Osteoblast (primary cell): Measurements from ENCODE around the gene FFAR1. TPM values are rescaled to one million over a fixed set of nuclear protein-coding genes. Genes with fewer than 3 reads are reported as not detected.

ENCODE experiments used
- DNase-seq: peaks from one replicate; pipeline ENCODE4 v3.0.0; 2011; ENCODE audit warnings: low spot score, mixed read lengths; ENCODE audit not compliant: insufficient read length; ENCODE audit errors: missing footprints
- H2AFZ ChIP-seq: 2 replicates; pipeline ENCODE4 v1.6.0; 2011; ENCODE audit warnings: mild to moderate bottlenecking, low read length
- H3K27ac ChIP-seq: 2 replicates; pipeline ENCODE4 v1.5.1; 2011; ENCODE audit warnings: mild to moderate bottlenecking, low read depth, low read length, moderate library complexity
- H3K27me3 ChIP-seq: 2 replicates; pipeline ENCODE4 v1.6.0; 2012; ENCODE audit warnings: mild to moderate bottlenecking, control low read depth, inconsistent platforms, low read length, moderate library complexity; ENCODE audit not compliant: insufficient read depth
- H3K36me3 ChIP-seq: 2 replicates; pipeline ENCODE4 v1.5.1; 2011; ENCODE audit warnings: mild to moderate bottlenecking, low read length, control low read depth, moderate library complexity; ENCODE audit not compliant: insufficient read depth
- H3K4me1 ChIP-seq: 2 replicates; pipeline ENCODE4 v1.5.1; 2011; ENCODE audit warnings: mild to moderate bottlenecking, low read length, control low read depth, moderate library complexity; ENCODE audit not compliant: insufficient read depth
- H3K4me2 ChIP-seq: 2 replicates; pipeline ENCODE4 v1.6.0; 2011; ENCODE audit warnings: mild to moderate bottlenecking, low read length; ENCODE audit not compliant: insufficient read depth
- H3K4me3 ChIP-seq: fragments of 200-600 bp; sonication (generic); 3 replicates; pipeline ENCODE4 v1.5.1; 2012; ENCODE audit warnings: mild to moderate bottlenecking, low read length, inconsistent platforms; ENCODE audit not compliant: insufficient read depth
- H3K79me2 ChIP-seq: 2 replicates; pipeline ENCODE4 v1.6.0; 2012; ENCODE audit warnings: mild to moderate bottlenecking, low read length, control low read depth, inconsistent platforms; ENCODE audit not compliant: insufficient read depth
- H3K9me3 ChIP-seq: 2 replicates; pipeline ENCODE4 v1.5.1; 2011; ENCODE audit warnings: low read depth, low read length, control low read depth
- H4K20me1 ChIP-seq: 2 replicates; pipeline ENCODE4 v1.6.0; 2012; ENCODE audit warnings: mild to moderate bottlenecking, low read length, control low read depth; ENCODE audit not compliant: insufficient read depth
- total RNA-seq: library from RNA; depleted of rRNA; stranded (reverse); fragments of >200 nt; gene quantifications from 2 replicates; pipeline ENCODE4 v1.2.3, GENCODE V29; 2012
- TF ChIP-seq, protein P1 (sequence below): IDR thresholded peaks from 2 replicates; pipeline ENCODE4 v1.5.1; 2011; ENCODE audit warnings: mild to moderate bottlenecking, low read depth, low read length, moderate library complexity; ENCODE audit errors: extremely low read depth

The FFAR1 gene
- total RNA-seq, 1 donor: not detected

DNA sequence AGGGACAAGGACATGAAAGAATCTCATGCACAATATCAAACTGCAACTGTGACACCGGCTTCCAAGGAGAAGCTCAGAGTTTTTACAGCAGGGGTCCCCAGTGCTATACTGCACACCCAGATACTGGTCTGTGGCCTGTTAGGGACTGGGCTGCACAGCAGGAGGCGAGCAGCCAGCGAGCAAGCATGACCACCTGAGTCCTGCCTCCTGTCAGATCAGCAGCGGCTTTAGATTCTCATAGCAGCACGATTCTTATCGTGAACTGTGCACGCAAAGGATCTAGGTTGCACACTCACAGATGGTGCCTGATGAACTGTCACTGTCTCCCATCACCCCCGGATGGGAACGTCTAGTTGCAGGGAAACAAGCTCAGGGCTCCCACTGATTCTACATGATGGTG is 31.8 kb upstream of the FFAR1 start:
- Histone ChIP-seq H3K27ac (no peak overlapping the region), H2AFZ (no peak overlapping the region), H3K4me1 (peaks cover 11% of the 10 kb centered on the region), H3K27me3 (no peaks in the 10 kb centered on the region), H3K4me2 (no peak overlapping the region), H3K9me3 (no peaks in the 10 kb centered on the region), H3K36me3 (no peaks in the 10 kb centered on the region), H3K4me3 (no peak overlapping the region), H4K20me1 (no peaks in the 10 kb centered on the region), H3K79me2 (no peaks in the 10 kb centered on the region)
- DNase-seq: no peak
- TF ChIP-seq, protein P1, sequence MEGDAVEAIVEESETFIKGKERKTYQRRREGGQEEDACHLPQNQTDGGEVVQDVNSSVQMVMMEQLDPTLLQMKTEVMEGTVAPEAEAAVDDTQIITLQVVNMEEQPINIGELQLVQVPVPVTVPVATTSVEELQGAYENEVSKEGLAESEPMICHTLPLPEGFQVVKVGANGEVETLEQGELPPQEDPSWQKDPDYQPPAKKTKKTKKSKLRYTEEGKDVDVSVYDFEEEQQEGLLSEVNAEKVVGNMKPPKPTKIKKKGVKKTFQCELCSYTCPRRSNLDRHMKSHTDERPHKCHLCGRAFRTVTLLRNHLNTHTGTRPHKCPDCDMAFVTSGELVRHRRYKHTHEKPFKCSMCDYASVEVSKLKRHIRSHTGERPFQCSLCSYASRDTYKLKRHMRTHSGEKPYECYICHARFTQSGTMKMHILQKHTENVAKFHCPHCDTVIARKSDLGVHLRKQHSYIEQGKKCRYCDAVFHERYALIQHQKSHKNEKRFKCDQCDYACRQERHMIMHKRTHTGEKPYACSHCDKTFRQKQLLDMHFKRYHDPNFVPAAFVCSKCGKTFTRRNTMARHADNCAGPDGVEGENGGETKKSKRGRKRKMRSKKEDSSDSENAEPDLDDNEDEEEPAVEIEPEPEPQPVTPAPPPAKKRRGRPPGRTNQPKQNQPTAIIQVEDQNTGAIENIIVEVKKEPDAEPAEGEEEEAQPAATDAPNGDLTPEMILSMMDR: no peak

DNA sequence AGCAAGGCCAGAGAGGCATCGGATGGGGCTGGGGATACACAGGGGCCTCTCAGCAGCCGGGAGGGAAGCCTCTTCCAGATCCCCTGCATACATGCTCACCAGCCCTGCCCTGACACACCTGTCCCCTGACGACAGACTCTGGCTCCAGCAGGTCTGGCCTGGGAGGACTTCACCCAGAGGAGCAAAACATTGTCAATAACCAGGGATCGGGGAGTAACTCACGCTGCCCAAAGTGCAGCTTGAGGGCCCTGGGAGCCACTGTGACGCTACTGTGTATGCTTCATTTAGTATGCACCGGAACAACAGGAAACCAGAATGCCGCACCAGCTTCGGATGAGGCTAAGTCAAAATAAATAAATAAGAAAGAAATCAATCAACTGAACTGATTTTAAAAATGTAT is 31.1 kb upstream of the FFAR1 start:
- Histone ChIP-seq H3K9me3 (no peaks in the 10 kb centered on the region), H3K4me3 (no peak overlapping the region), H4K20me1 (no peaks in the 10 kb centered on the region), H2AFZ (no peak overlapping the region), H3K27me3 (no peaks in the 10 kb centered on the region), H3K36me3 (no peaks in the 10 kb centered on the region), H3K79me2 (no peaks in the 10 kb centered on the region), H3K4me2 (no peak overlapping the region), H3K27ac (no peak overlapping the region), H3K4me1 (peaks cover 11% of the 10 kb centered on the region)
- peak; percentile 62 for DNase-seq
- TF ChIP-seq, protein P1: no peak

DNA sequence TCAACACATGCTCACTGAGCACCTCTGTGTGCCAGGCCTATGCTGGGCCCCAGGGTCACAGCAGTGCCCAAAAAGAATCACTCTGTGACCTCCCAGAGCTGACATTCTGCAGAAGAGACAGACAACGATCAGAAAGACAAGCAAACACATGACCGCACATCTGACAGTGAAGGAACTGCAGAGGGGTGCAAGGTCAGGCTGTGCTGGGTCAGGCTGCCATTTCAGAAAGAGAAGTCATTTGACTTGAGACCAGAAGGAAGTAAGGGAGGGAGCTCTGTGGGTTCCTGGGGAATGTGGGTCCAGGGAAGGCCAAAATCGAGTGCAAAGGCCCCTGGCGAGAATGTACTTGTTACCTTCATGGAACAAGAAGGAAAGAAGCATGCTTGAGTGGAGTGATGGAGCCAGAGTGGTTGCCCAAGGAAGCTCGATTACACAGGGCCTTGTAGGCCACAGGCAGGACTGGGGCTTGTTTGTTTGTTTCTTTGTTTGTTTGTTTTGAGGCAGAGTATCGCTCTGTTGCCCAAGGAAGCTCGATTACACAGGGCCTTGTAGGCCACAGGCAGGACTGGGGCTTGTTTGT is 30.1 kb upstream of the FFAR1 start:
- DNase-seq: peak; percentile 38
- H3K4me1 ChIP-seq: peaks cover 11% of the 10 kb centered on the region
- no peaks in the 10 kb centered on the region for H3K27me3 ChIP-seq
- no peaks in the 10 kb centered on the region for H3K79me2 ChIP-seq
- no peak overlapping the region for H3K4me3 ChIP-seq
- H3K9me3 ChIP-seq: no peaks in the 10 kb centered on the region
- H3K36me3 ChIP-seq: no peaks in the 10 kb centered on the region
- H4K20me1 ChIP-seq: no peaks in the 10 kb centered on the region
- no peak overlapping the region for H3K27ac ChIP-seq
- peak overlapping the region; percentile 9 for H2AFZ ChIP-seq
- no peak overlapping the region for H3K4me2 ChIP-seq
- TF ChIP-seq, protein P1: no peak

DNA sequence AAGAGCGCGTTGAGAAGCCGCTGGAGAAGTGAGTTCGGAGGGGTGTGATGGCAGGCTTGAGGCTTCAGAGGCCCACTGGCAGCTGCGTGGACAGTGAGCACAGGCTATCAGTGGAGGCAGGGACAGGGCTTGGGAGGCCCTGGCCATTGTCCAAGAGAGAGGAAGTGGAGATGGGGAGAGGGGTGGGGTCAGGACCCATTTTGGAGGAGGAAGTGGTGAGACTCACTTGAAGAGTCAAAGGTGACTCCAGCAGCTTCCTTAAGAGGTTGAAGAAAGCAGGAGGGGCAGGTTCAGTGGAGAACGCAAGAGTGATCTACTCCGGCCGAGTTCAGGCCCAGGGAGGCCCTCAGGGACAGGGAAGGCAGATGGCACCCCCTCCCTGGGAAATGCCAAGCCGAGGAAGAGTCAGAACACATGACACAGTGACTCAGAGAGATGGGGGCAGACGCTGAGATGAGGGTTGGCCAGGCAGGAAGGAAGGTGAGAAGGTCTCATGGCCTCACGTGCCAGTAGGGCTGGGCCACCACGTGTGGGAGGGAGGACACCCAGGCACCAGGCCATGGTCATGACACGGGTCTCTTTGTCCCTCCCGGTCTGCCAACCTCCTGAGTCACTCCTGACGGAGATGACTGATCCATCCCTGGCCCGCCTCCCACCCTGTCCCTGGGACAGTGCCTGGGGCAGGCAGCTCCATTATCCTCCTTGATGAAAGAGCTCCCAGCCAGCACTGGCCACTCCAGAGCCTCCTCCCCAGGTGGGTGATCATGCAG is 28.8 kb upstream of the FFAR1 start:
- Histone ChIP-seq H3K36me3 (no peaks in the 10 kb centered on the region), H3K9me3 (no peaks in the 10 kb centered on the region), H3K4me2 (peak overlapping the region; percentile 19), H3K4me3 (no peak overlapping the region), H3K27ac (peak overlapping the region; percentile 66), H2AFZ (peak overlapping the region; percentile 73), H3K27me3 (no peaks in the 10 kb centered on the region), H4K20me1 (no peaks in the 10 kb centered on the region), H3K4me1 (peaks cover 11% of the 10 kb centered on the region), H3K79me2 (no peaks in the 10 kb centered on the region)
- TF ChIP-seq, protein P1: no peak
- peak; percentile 96 for DNase-seq
